ENCODE measurements around the gene TRIM69. TPM values are rescaled to one million over a fixed set of nuclear protein-coding genes. Genes with fewer than 3 reads are reported as not detected.

Gene TRIM69
- total and polyA plus RNA-seq, 2 experiments from 2014 or later: 4.3 to 7.0 TPM

- Histone ChIP-seq H3F3A (replicated peaks; ENCODE audit: low read depth) (no peaks in the 10 kb centered on the region), H3K4me1 (ENCODE audit: insufficient read depth) (no peaks in the 10 kb centered on the region), H3K36me3 (ENCODE audit: insufficient read depth) (no peaks in the 10 kb centered on the region), H4K20me1 (replicated peaks; ENCODE audit: insufficient read depth) (no peaks in the 10 kb centered on the region), H3K27ac (ENCODE audit: low read depth) (no peak overlapping the region), H3K4me3 (no peak overlapping the region), H3K4me2 (no peak overlapping the region), H3K9me2 (ENCODE audit: insufficient read depth) (0 out of 2 replicates have a peak, but pooled peaks cover 5% of the 10 kb centered on the region), H3K27me3 (ENCODE audit: insufficient read depth) (no peaks in the 10 kb centered on the region), H3K79me2 (replicated peaks; ENCODE audit: insufficient read depth) (no peaks in the 10 kb centered on the region), H2AFZ (peak overlapping the region; percentile 91; the same call in 1 of the 2 replicates)
- H3K27me3 Mint-ChIP-seq (ENCODE audit: insufficient read depth, low read depth, poor library complexity): peaks cover 2% of the 10 kb centered on the region
- H3K27ac Mint-ChIP-seq: no peak overlapping the region
- DNase-seq (ENCODE audit: low spot score) (no peak), ATAC-seq (no peak)
- TF ChIP-seq NANOG (IDR thresholded peaks at IDR 0.05; ENCODE audit: borderline replicate concordance) (no peak), ETS1 (IDR thresholded peaks at IDR 0.05) (no peak), STAT1 (IDR thresholded peaks at IDR 0.05; ENCODE audit: unreplicated experiment) (no peak), EZH2 (IDR thresholded peaks at IDR 0.05; ENCODE audit: low read depth, unreplicated experiment) (no peak), CTCF (conservative IDR thresholded peaks at IDR 0.05; ENCODE audit: low read depth in 2 of 2) (no peak), ZNF462 (CRISPR knock-in tag; IDR thresholded peaks at IDR 0.05) (no peak), ZNF331 (CRISPR knock-in tag; IDR thresholded peaks at IDR 0.05; ENCODE audit: low read depth) (no peak), ZNF114 (CRISPR knock-in tag; IDR thresholded peaks at IDR 0.05) (no peak), REST (IDR thresholded peaks at IDR 0.05; ENCODE audit: unreplicated experiment) (no peak), CREB1 (CRISPR knock-in tag; IDR thresholded peaks at IDR 0.05; ENCODE audit: low read depth) (no peak), POLR2AphosphoS5 (IDR thresholded peaks at IDR 0.05; ENCODE audit: low read depth) (no peak), EZH2phosphoT487 (IDR thresholded peaks at IDR 0.05; ENCODE audit: unreplicated experiment) (no peak), JUNB (IDR thresholded peaks at IDR 0.05; ENCODE audit: unreplicated experiment) (no peak)
- no peaks in the 10 kb centered on the region for H3K4me1 Mint-ChIP-seq
- H3K36me3 Mint-ChIP-seq (ENCODE audit: low read depth): no peaks in the 10 kb centered on the region
- H3K9me3 Mint-ChIP-seq: no peaks in the 10 kb centered on the region
- H3K4me3 Mint-ChIP-seq: no peak overlapping the region
Observed at GRCh38 chr15:44694416-44694815, 41.9 kb upstream of the TRIM69 start.

All from GM23338 (cell line).